HG03378 (cell line): ENCODE data around the gene FAM78B.

ENCODE experiments used
- ATAC-seq: cut with Tn5 transposase; IDR thresholded peaks from one replicate; pipeline ENCODE4 v1.9.1; 2021; ENCODE audit warnings: mild to moderate bottlenecking, moderate library complexity; ENCODE audit not compliant: unreplicated experiment

FAM78B gene

DNA sequence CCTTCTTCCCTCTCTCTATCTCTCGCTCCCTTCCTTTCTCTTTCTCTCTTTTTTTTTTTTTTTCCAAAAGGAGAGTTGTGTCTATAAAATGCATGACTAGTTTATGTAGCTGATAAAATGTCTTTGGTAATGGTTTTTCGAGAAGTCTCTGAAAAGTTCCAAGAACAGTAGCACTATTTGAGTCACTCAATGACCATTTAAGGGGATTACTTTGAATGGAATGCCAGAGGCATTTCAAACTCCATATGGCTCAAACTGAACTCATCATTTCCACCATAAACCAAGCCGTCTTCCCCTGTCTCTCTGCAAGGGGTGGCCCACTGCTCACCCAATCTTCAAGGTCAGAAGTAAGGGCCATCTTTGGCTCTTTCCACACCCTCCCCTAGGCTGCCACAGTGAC is 93.3 kb downstream of the FAM78B start:
- ATAC-seq = no peak

DNA sequence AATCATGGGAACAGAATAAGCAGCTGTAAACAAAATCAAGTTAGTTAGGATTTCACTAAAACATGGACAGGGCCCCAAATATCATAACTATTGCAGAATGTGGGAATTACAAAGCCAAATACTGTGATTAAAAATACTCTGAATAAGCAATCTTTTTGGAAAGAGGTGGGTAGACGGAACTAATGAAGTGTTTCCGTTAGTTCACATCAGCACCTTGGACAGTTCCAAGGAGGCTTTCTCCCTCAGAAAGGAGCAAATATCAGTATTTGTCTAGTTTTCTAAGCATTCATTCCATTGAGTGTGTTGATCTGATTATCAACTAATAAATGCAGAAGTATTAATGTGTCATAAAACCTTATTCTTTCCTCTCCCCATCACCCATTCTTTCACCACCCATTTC is 97.4 kb downstream of the FAM78B start:
- no peak for ATAC-seq

- ATAC-seq = no peak
These were observed 100.7 kb downstream of the FAM78B start for GRCh38 chr1:166066107-166066506.

DNA sequence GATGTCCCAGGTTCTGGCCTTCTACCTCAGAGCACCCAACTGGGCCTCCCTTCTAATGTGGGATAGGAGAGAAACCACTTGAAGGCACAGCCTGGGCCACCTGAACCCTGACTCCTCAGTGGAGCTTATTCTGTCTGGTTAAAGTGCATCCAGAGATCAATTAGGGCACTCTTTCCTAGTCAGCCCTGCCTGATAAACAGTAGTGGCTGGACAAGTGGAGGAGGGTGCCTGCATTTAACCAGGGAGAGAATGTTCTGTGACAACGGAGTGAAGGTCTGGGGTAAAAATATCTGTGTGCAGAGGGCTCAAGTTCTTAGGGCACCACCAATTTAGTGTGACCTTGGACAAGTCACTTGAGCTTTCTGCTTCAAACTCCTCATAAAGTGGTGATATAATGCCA is 101.8 kb downstream of the FAM78B start:
- ATAC-seq = no peak

- no peak for ATAC-seq
These were observed 102.4 kb downstream of the FAM78B start for GRCh38 chr1:166064313-166064926.

DNA sequence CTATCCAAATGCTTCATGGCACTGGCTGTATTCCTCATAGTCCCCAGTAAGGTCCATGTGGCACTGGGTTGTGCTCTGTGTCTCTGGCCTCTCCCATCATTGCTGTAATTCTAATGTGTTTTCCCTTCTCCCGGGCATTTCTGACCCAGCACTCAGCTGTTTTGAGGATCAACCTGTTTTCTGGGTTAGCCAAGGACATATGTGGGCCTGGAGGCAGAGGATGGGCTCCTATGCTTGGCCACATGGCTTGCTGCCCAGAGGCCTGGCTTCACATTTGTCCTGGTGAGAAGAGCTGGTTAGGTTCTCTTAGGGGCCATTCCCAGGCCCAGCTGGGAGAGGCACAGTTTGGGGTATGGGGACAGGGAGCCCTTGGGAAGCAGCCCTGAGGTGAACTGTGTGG is 103.1 kb downstream of the FAM78B start:
- ATAC-seq = no peak

DNA sequence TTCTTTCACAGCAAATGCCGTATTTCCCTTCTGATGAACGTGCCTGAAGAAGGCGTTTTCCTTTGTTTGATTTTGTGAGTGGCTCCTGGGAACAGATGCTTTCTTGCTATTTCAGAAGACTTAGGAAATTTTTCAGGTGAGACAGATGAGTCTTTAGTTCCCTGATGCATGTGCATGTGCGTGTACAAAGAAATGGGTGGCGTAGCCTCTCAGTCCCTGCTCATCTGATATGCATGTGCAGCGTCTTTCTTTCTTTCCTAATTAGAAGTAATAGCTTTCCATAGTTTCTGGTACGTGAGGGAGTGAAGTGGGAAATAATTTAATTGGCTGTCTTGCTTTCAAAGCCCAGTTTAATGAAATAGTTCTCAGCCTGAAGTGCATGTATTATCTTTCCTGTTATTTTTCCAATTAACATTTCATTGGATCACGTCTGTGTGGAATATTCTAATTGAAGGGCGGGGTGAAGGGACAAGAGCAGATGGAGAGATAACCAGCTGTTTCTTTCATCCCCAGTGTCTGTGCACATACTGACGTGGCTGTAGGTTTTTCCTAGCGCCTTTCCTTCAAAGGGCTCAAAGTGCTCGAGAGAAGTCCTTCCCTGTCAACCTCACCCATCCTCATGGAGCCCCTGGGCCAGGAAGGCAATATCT is 104.3 kb downstream of the FAM78B start:
- no peak for ATAC-seq

- no peak for ATAC-seq
These were observed 109.2 kb downstream of the FAM78B start for GRCh38 chr1:166057650-166058049.

GRCh38 chr1:166053395-166053794 is 113.4 kb downstream of the FAM78B start:
- ATAC-seq = no peak

GRCh38 chr1:166040202-166040997 is 126.4 kb downstream of the FAM78B start:
- ATAC-seq = no peak

GRCh38 chr1:166039436-166040201 is 127.2 kb downstream of the FAM78B start:
- no peak for ATAC-seq

- ATAC-seq = no peak
These were observed 130.7 kb downstream of the FAM78B start for GRCh38 chr1:166036092-166036491.

GRCh38 chr1:166032572-166033371 is 134.0 kb downstream of the FAM78B start:
- ATAC-seq = no peak

- no peak for ATAC-seq
These were observed 134.7 kb downstream of the FAM78B start for GRCh38 chr1:166031932-166032571.

DNA sequence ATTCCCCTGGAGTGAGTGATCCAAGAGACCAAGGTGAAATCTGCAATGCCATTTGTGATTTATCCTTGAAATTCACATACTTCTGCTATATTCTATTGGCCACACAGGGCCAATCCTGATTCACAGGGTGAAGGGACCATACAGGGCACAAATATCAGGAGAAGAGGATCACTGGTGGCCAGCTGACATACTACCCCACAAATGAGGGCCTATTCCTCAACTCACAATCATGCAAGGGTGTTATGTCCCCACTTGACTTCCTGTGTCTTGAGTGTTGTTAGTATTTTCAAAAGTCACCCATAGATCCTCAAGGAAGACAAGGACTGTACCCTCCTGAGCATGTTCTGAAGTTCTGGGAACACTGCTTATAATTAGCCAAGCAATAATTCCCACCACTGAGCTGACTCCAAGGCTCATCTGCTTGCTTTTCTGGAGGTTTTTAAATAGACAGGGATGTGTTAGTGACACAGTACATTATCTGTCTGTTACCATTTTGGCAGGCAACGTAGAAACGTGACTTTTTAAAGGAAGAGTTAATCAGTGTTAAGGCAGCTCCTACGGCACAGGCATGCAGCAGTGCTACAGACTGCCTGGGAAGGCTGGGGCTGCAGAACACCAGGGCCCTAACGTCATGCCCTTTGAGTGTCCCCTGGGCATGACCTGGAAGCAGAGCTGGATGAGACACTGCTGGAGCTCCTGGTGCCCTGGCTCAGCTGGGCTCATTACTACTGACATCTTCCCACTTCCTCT is 137.4 kb downstream of the FAM78B start:
- ATAC-seq = no peak

DNA sequence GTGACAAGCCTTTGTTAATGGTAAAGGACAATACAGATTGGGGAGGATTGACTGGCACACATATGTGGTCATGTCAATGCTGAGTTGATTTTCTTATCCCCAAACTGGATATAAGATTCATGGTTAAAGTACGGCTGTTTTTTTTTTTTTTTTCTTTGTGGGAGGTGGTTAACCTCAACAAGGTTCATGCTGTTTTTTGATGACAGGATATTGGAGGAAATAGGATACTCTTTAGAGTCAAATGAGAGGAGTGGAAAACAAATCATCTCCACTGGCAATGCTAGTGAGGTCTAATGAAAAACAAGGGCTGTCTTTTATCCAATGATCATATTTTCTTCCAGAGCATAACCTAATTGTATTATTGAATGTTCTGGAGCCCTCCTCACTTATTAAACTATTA is 140.2 kb downstream of the FAM78B start:
- no peak for ATAC-seq

GRCh38 chr1:166026143-166026542 is 140.7 kb downstream of the FAM78B start:
- no peak for ATAC-seq

DNA sequence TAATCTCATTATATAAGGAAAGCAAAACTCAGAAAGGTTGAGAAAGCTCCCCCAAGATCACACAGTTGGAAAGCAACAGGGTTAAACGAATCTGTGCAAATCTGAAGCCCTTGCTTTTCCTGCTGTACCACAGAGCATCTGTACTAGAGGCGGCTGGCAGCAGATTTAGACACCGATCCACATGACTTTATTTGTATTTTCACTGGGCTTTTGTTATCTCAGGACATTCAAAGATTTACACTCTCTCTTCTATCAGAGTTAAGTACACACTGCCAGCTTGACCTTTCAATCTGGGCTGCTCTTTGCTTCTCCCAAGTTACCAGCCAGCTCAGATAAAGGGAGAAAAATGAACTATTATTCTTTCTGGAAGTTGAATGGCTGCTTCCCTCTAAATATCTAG is 146.6 kb downstream of the FAM78B start:
- no peak for ATAC-seq
